C1 segment of cervical spinal cord (tissue), 14 donors: Measurements from ENCODE around the gene ELFN1.

Experiments
- DNase-seq, 14 donors: peaks; one replicate each; lab custom pipeline; 2025; lab: John Stamatoyannopoulos, UW

Gene ELFN1

DNA sequence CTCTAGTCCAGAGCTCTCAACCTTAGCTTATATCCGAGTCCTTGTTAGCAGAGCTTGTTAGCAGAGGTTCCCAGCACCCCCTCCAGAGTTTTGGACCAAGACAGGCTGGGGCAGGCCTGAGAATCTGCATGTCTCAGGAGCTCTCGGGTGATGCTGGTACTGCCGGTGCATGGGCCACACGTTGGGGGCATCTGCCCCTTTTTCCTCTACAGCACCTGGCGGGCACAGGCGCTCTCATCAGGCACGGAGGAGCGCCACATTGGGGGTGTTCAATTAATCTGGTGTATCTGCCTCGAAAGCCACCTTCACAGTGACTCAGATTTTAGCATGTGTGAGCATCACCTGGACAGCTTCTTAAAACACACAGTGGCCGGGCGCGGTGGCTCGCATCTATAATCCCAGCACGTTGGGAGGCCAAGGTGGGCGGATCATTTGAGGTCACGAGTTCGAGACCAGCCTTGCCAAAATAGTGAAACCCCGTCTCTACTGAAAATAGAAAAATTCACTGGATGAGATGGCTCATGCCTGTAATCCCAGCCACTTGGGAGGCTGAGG is 117.7 kb downstream of the ELFN1 start:
- no peak for DNase-seq

DNA sequence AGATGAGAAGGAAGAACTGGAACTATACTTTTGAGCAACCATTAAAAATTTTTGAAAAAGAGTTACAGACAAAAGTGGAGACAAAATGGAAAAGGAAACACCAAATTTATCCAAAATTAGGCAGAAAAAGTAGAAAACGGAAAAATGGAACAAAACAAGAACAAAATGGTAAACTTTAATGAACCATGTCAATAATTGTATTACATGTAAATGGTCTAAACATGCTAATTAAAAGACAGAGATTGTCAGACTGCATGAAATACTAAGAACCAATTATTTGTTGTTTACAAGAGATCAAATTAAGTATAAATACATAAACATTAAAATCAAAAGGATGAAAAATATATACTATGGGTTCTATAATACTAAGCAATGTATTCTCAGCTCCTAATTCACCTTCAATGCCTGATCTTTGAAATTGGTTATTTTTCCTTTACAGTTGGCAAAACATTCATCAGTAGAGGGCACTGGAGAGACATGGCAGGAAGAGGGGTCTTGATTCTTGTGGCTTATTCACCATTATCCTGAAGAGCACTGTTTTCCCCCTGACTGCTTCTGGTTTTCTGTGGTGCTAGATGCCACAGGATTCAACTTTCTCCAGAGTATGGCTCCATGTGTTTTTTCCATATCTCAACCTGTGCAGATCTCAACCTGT is 124.9 kb downstream of the ELFN1 start:
- no peak for DNase-seq
